Fibroblast of peridontal ligament (primary cell): ENCODE results near the gene KLHL21.

Experiments used
- DNase-seq: peaks from one replicate; pipeline ENCODE4 v3.0.0-alpha.2; 2010; ENCODE audit errors: extremely low read depth

The KLHL21 gene

GRCh38 chr1:6554031-6554906 lies 48.4 kb downstream of the KLHL21 start, which contains the start of gene NOL9:
Gene NOL9 (minus strand): TSS chr1:6554513. CDS start chr1:6554502, 11 bp downstream.
- DNase-seq = peak; percentile 87

- DNase-seq = peak; percentile 17
These were observed 55.4 kb downstream of the KLHL21 start for GRCh38 chr1:6547301-6547700.

- DNase-seq = no peak
These were observed 56.3 kb downstream of the KLHL21 start for GRCh38 chr1:6546326-6546725.

GRCh38 chr1:6545276-6546112 lies 57.2 kb downstream of the KLHL21 start:
- no peak for DNase-seq

GRCh38 chr1:6544831-6545230 lies 57.8 kb downstream of the KLHL21 start:
- DNase-seq = peak; percentile 34
